ENCODE results near the gene SLC15A1. TPM values are rescaled to one million over a fixed set of nuclear protein-coding genes. Genes with fewer than 3 reads are reported as not detected.
A peak's percentile ranks its signal among the peaks of the same experiment; 100 is the strongest.
"Not testable (repeated sequence)": the region's sequence is repeated elsewhere in the genome, so short reads cannot be mapped to it uniquely, and the experiment has no call there.

The SLC15A1 gene
- total and polyA plus RNA-seq, 4 experiments from 2014 or later, result not detected

- Mint-ChIP-seq H3K4me1 (no peaks in the 10 kb centered on the region), H3K4me3 (no peak overlapping the region), H3K27ac (no peak overlapping the region), H3K36me3 (peaks cover 0 to 6% of the 10 kb centered on the region in 2 donors), H3K9me3 (peaks cover 0 to 18% (median 0%) of the 10 kb centered on the region in 8 donors), H3K27me3 (peaks cover 7 to 13% of the 10 kb centered on the region in 2 donors)
- Histone ChIP-seq H3K9me3 (ENCODE audit: control insufficient read depth in 1 of 2, low read length in 2 of 2) (no peaks in the 10 kb centered on the region), H3K36me3 (ENCODE audit: insufficient read depth, low read length) (no peaks in the 10 kb centered on the region), H3K4me3 (ENCODE audit: low read length in 2 of 2) (no peak overlapping the region), H3K27ac (ENCODE audit: low read depth, low read length) (no peak overlapping the region), H3K27me3 (ENCODE audit: insufficient read depth, low read length) (no peaks in the 10 kb centered on the region), H3K4me1 (ENCODE audit: insufficient read depth, low read length) (no peaks in the 10 kb centered on the region)
- ChIA-PET CTCF (ENCODE audit: partially characterized antibody) (no interaction called here), POLR2A (ENCODE audit: partially characterized antibody) (no interaction called here)
- DNase-seq, result no peak
- intact Hi-C loops (cut with micrococcal nuclease), result no loop called here
Observed at GRCh38 chr13:98766697-98767096, 14.2 kb upstream of the SLC15A1 start.

DNA sequence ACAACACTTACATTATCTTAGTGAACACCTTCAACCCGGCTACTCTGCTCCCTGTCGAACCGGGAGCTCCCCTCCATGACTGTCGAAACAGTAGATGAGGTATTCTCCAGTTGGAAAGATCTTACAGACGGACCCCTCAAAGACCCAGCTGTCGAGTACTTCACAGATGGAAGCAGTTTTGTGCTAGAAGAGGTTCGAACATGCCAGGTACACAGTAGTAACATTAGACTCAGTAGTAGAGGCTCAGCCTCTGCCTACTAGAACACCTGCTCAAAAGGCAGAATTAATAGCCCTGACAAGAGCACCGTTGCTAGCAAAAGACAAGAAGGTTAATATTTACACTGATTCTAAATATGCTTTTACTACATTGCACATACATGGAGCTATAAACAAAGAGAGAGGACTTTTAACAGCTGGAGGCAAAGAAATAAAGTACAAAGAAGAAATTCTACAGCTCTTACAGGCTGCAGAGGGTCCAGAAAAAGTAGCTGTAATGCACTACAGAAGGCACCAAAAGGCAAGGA is 13.6 kb upstream of the SLC15A1 start:
- DNase-seq, result no peak
- H3K9me3 ChIP-seq (ENCODE audit: control insufficient read depth in 1 of 2, low read length in 2 of 2), result no peaks in the 10 kb centered on the region
- no peak overlapping the region for H3K27ac Mint-ChIP-seq
- H3K27me3 ChIP-seq (ENCODE audit: insufficient read depth, low read length), result no peaks in the 10 kb centered on the region
- H3K4me3 ChIP-seq (ENCODE audit: low read length in 2 of 2), result no peak overlapping the region
- H3K4me1 ChIP-seq (ENCODE audit: insufficient read depth, low read length), result no peaks in the 10 kb centered on the region
- peaks cover 0 to 5% (median 1%) of the 10 kb centered on the region in 4 donors for H3K4me1 Mint-ChIP-seq
- H3K9me3 Mint-ChIP-seq, result peaks cover 0 to 14% (median under 1%) of the 10 kb centered on the region in 8 donors
- ChIA-PET POLR2A (ENCODE audit: partially characterized antibody) (no interaction called here), CTCF (ENCODE audit: partially characterized antibody) (no interaction called here)
- H3K36me3 Mint-ChIP-seq, result peaks cover 0 to 6% of the 10 kb centered on the region in 2 donors
- H3K4me3 Mint-ChIP-seq, result no peak overlapping the region
- intact Hi-C loops (cut with micrococcal nuclease), result no loop called here
- no peak overlapping the region for H3K27ac ChIP-seq (ENCODE audit: low read depth, low read length)
- H3K36me3 ChIP-seq (ENCODE audit: insufficient read depth, low read length), result no peaks in the 10 kb centered on the region
- peaks cover 9 to 13% of the 10 kb centered on the region in 2 donors for H3K27me3 Mint-ChIP-seq

DNA sequence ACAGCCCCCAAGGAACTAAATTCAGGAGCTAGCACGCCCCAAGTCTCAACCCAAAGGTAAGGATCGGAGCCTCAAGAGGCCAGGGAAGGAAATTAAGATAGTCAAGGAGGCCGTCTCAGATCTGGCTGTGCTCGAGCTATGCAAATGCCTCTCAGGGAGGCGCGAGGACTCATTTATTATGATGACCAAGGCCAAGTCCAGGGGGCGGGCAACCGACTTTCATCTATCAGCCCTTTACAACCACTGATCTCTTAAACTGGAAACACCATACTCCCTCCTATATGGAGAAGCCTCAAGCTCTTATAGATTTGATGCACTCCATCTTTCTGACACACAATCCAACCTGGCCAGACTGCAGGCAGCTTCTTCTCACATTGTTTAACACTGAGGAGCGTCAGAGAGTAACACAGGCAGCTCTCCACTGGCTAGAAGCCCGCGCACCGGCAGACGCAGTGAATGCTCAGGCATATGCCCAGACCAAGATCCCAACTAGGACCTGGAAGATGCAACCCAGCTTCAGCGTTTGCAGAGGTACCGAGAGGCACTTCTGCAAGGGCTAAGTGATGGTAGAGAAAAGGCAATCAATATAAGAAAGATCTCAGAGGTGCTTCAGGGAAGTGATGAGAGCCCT is 9.6 kb upstream of the SLC15A1 start:
- Histone ChIP-seq H3K4me3 (ENCODE audit: low read length in 2 of 2) (no peak overlapping the region), H3K27me3 (ENCODE audit: insufficient read depth, low read length) (no peaks in the 10 kb centered on the region), H3K27ac (ENCODE audit: low read depth, low read length) (no peak overlapping the region), H3K9me3 (ENCODE audit: control insufficient read depth in 1 of 2, low read length in 2 of 2) (no peaks in the 10 kb centered on the region), H3K4me1 (ENCODE audit: insufficient read depth, low read length) (no peaks in the 10 kb centered on the region), H3K36me3 (ENCODE audit: insufficient read depth, low read length) (no peaks in the 10 kb centered on the region)
- ChIA-PET CTCF (ENCODE audit: partially characterized antibody) (no interaction called here), POLR2A (ENCODE audit: partially characterized antibody) (no interaction called here)
- DNase-seq, result no peak
- H3K4me3 Mint-ChIP-seq, result peak overlapping the region in 3 of 8 donors; percentile 34 to 62 (median 38)
- intact Hi-C loops (cut with micrococcal nuclease), result no loop called here
- H3K27ac Mint-ChIP-seq, result peak overlapping the region in 1 of 7 donors; percentile 43
- H3K9me3 Mint-ChIP-seq, result peaks cover 3 to 24% (median 12%) of the 10 kb centered on the region in 8 donors
- peaks cover 0 to 2% of the 10 kb centered on the region in 2 donors for H3K36me3 Mint-ChIP-seq
- H3K4me1 Mint-ChIP-seq, result peaks cover 0 to 6% (median 2%) of the 10 kb centered on the region in 4 donors
- peaks cover 7 to 9% of the 10 kb centered on the region in 2 donors for H3K27me3 Mint-ChIP-seq

- Mint-ChIP-seq H3K27me3 (peaks cover 11 to 14% of the 10 kb centered on the region in 2 donors), H3K36me3 (peaks cover 0 to 2% of the 10 kb centered on the region in 2 donors), H3K4me3 (peak overlapping the region in 3 of 8 donors; percentile 34 to 62 (median 38)), H3K9me3 (peaks cover 3 to 27% (median 12%) of the 10 kb centered on the region in 8 donors), H3K27ac (peak overlapping the region in 1 of 7 donors; percentile 43), H3K4me1 (peaks cover 0 to 6% (median 2%) of the 10 kb centered on the region in 4 donors)
- intact Hi-C loops (cut with micrococcal nuclease), result no loop called here
- Histone ChIP-seq H3K4me3 (ENCODE audit: low read length in 2 of 2) (no peak overlapping the region), H3K27me3 (ENCODE audit: insufficient read depth, low read length) (no peaks in the 10 kb centered on the region), H3K27ac (ENCODE audit: low read depth, low read length) (no peak overlapping the region), H3K4me1 (ENCODE audit: insufficient read depth, low read length) (no peaks in the 10 kb centered on the region), H3K9me3 (ENCODE audit: control insufficient read depth in 1 of 2, low read length in 2 of 2) (no peaks in the 10 kb centered on the region), H3K36me3 (ENCODE audit: insufficient read depth, low read length) (no peaks in the 10 kb centered on the region)
- CTCF ChIA-PET (ENCODE audit: partially characterized antibody), result no interaction called here
- POLR2A ChIA-PET (ENCODE audit: partially characterized antibody), result no interaction called here
- DNase-seq, result no peak
Observed at GRCh38 chr13:98761126-98761985, 8.9 kb upstream of the SLC15A1 start.

DNA sequence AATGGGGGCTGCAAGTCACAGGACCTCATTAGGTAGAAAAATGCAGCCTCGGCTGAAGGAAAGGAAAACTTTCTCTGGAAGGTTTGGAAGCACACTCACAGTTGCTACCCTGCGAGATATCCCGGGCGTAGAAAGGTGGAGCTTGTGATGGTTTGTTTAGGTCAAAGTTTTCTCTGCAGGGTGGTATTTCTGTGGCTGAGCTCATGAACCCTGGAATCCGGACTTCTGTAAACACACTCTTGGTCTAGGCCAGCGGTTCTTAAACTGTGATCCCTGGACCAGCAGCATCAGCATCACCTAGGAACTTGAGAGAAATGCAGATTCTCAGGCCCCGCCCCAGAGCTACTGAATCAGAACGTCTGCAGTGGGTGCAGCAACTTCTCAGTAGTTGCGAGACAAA is 3.3 kb upstream of the SLC15A1 start:
- H3K27ac Mint-ChIP-seq, result no peak overlapping the region
- Histone ChIP-seq H3K9me3 (ENCODE audit: control insufficient read depth in 1 of 2, low read length in 2 of 2) (no peaks in the 10 kb centered on the region), H3K27me3 (ENCODE audit: insufficient read depth, low read length) (peaks cover 16% of the 10 kb centered on the region), H3K4me1 (ENCODE audit: insufficient read depth, low read length) (no peaks in the 10 kb centered on the region), H3K4me3 (ENCODE audit: low read length in 2 of 2) (no peak overlapping the region), H3K36me3 (ENCODE audit: insufficient read depth, low read length) (no peaks in the 10 kb centered on the region), H3K27ac (ENCODE audit: low read depth, low read length) (no peak overlapping the region)
- peaks cover 3 to 45% (median 19%) of the 10 kb centered on the region in 8 donors for H3K9me3 Mint-ChIP-seq
- no peak overlapping the region for H3K4me3 Mint-ChIP-seq
- no peak for DNase-seq
- peaks cover 0 to 7% (median 4%) of the 10 kb centered on the region in 4 donors for H3K4me1 Mint-ChIP-seq
- ChIA-PET CTCF (ENCODE audit: partially characterized antibody) (no interaction called here), POLR2A (ENCODE audit: partially characterized antibody) (no interaction called here)
- peaks cover 43 to 50% of the 10 kb centered on the region in 2 donors for H3K27me3 Mint-ChIP-seq
- peaks cover 2 to 5% of the 10 kb centered on the region in 2 donors for H3K36me3 Mint-ChIP-seq
- intact Hi-C loops (cut with micrococcal nuclease), result no loop called here

- Mint-ChIP-seq H3K4me1 (peaks cover 0 to 7% (median 4%) of the 10 kb centered on the region in 4 donors), H3K9me3 (peaks cover 3 to 39% (median 15%) of the 10 kb centered on the region in 8 donors), H3K27me3 (peaks cover 46 to 55% of the 10 kb centered on the region in 2 donors), H3K4me3 (no peak overlapping the region), H3K36me3 (peaks cover 0 to 5% of the 10 kb centered on the region in 2 donors), H3K27ac (no peak overlapping the region)
- DNase-seq, result no peak
- POLR2A ChIA-PET (ENCODE audit: partially characterized antibody), result no interaction called here
- no peak overlapping the region for H3K4me3 ChIP-seq (ENCODE audit: low read length in 2 of 2)
- intact Hi-C loops (cut with micrococcal nuclease), result no loop called here
- H3K4me1 ChIP-seq (ENCODE audit: insufficient read depth, low read length), result no peaks in the 10 kb centered on the region
- no peaks in the 10 kb centered on the region for H3K9me3 ChIP-seq (ENCODE audit: control insufficient read depth in 1 of 2, low read length in 2 of 2)
- no peaks in the 10 kb centered on the region for H3K36me3 ChIP-seq (ENCODE audit: insufficient read depth, low read length)
- H3K27me3 ChIP-seq (ENCODE audit: insufficient read depth, low read length), result peaks cover 16% of the 10 kb centered on the region
- CTCF ChIA-PET (ENCODE audit: partially characterized antibody), result no interaction called here
- no peak overlapping the region for H3K27ac ChIP-seq (ENCODE audit: low read depth, low read length)
Observed at GRCh38 chr13:98755116-98755515, 2.6 kb upstream of the SLC15A1 start.

- H3K27me3 Mint-ChIP-seq, result peaks cover 51 to 59% of the 10 kb centered on the region in 2 donors
- H3K36me3 Mint-ChIP-seq; H3K4me3 Mint-ChIP-seq; DNase-seq; H3K9me3 ChIP-seq (ENCODE audit: control insufficient read depth in 1 of 2, low read length in 2 of 2); intact Hi-C loops (cut with micrococcal nuclease); H3K27ac ChIP-seq (ENCODE audit: low read depth, low read length); H3K4me1 ChIP-seq (ENCODE audit: insufficient read depth, low read length); CTCF ChIA-PET (ENCODE audit: partially characterized antibody); POLR2A ChIA-PET (ENCODE audit: partially characterized antibody); H3K4me1 Mint-ChIP-seq; H3K36me3 ChIP-seq (ENCODE audit: insufficient read depth, low read length); H3K4me3 ChIP-seq (ENCODE audit: low read length in 2 of 2): not testable (repeated sequence)
- H3K27ac Mint-ChIP-seq, result peak overlapping the region in 1 of 7 donors; percentile 15
- H3K27me3 ChIP-seq (ENCODE audit: insufficient read depth, low read length), result peaks cover 16% of the 10 kb centered on the region
- H3K9me3 Mint-ChIP-seq, result peaks cover 3 to 33% (median 14%) of the 10 kb centered on the region in 8 donors
Observed at GRCh38 chr13:98754468-98754867, 2.0 kb upstream of the SLC15A1 start.
